ENCODE measurements around the gene CAMK4. TPM values are rescaled to one million over a fixed set of nuclear protein-coding genes. Genes with fewer than 3 reads are reported as not detected.

CAMK4 gene
- total and polyA plus RNA-seq, 2 experiments from 2014 or later: 4.2 to 7.3 TPM

- Histone ChIP-seq H3F3A (replicated peaks; ENCODE audit: low read depth) (no peaks in the 10 kb centered on the region), H3K36me3 (ENCODE audit: insufficient read depth) (no peaks in the 10 kb centered on the region), H2AFZ (no peak overlapping the region), H3K4me1 (ENCODE audit: insufficient read depth) (no peaks in the 10 kb centered on the region), H3K4me3 (no peak overlapping the region), H4K20me1 (replicated peaks; ENCODE audit: insufficient read depth) (no peaks in the 10 kb centered on the region), H3K79me2 (replicated peaks; ENCODE audit: insufficient read depth) (no peaks in the 10 kb centered on the region), H3K27ac (ENCODE audit: low read depth) (no peak overlapping the region), H3K27me3 (ENCODE audit: insufficient read depth) (no peaks in the 10 kb centered on the region), H3K4me2 (no peak overlapping the region), H3K9me2 (ENCODE audit: insufficient read depth) (no peaks in the 10 kb centered on the region)
- no peak for TF ChIP-seq ZNF462 (CRISPR knock-in tag; IDR thresholded peaks at IDR 0.05)
- TF ChIP-seq, protein P1, sequence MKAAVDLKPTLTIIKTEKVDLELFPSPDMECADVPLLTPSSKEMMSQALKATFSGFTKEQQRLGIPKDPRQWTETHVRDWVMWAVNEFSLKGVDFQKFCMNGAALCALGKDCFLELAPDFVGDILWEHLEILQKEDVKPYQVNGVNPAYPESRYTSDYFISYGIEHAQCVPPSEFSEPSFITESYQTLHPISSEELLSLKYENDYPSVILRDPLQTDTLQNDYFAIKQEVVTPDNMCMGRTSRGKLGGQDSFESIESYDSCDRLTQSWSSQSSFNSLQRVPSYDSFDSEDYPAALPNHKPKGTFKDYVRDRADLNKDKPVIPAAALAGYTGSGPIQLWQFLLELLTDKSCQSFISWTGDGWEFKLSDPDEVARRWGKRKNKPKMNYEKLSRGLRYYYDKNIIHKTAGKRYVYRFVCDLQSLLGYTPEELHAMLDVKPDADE (IDR thresholded peaks at IDR 0.05): no peak
- TF ChIP-seq ZNF331 (CRISPR knock-in tag; IDR thresholded peaks at IDR 0.05; ENCODE audit: low read depth): no peak
- TF ChIP-seq NANOG (IDR thresholded peaks at IDR 0.05; ENCODE audit: borderline replicate concordance): no peak
- TF ChIP-seq EZH2phosphoT487 (IDR thresholded peaks at IDR 0.05; ENCODE audit: unreplicated experiment): no peak
- TF ChIP-seq CREB1 (CRISPR knock-in tag; IDR thresholded peaks at IDR 0.05; ENCODE audit: low read depth): no peak
- no peak for TF ChIP-seq POLR2AphosphoS5 (IDR thresholded peaks at IDR 0.05; ENCODE audit: low read depth)
- no peak for TF ChIP-seq JUNB (IDR thresholded peaks at IDR 0.05; ENCODE audit: unreplicated experiment)
- TF ChIP-seq STAT1 (IDR thresholded peaks at IDR 0.05; ENCODE audit: unreplicated experiment): no peak
- TF ChIP-seq, protein P2, sequence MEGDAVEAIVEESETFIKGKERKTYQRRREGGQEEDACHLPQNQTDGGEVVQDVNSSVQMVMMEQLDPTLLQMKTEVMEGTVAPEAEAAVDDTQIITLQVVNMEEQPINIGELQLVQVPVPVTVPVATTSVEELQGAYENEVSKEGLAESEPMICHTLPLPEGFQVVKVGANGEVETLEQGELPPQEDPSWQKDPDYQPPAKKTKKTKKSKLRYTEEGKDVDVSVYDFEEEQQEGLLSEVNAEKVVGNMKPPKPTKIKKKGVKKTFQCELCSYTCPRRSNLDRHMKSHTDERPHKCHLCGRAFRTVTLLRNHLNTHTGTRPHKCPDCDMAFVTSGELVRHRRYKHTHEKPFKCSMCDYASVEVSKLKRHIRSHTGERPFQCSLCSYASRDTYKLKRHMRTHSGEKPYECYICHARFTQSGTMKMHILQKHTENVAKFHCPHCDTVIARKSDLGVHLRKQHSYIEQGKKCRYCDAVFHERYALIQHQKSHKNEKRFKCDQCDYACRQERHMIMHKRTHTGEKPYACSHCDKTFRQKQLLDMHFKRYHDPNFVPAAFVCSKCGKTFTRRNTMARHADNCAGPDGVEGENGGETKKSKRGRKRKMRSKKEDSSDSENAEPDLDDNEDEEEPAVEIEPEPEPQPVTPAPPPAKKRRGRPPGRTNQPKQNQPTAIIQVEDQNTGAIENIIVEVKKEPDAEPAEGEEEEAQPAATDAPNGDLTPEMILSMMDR (conservative IDR thresholded peaks at IDR 0.05; ENCODE audit: low read depth in 2 of 2): no peak
- no peak for TF ChIP-seq EZH2 (IDR thresholded peaks at IDR 0.05; ENCODE audit: low read depth, unreplicated experiment)
- Mint-ChIP-seq H3K27me3 (ENCODE audit: insufficient read depth, low read depth, poor library complexity) (no peaks in the 10 kb centered on the region), H3K9me3 (0 out of 3 replicates have a peak, but pooled peaks cover 2% of the 10 kb centered on the region), H3K4me1 (peaks cover 4% of the 10 kb centered on the region; the same call in 2 of the 3 replicates), H3K4me3 (no peak overlapping the region), H3K36me3 (ENCODE audit: low read depth) (no peaks in the 10 kb centered on the region; the same call in 2 of the 3 replicates), H3K27ac (no peak overlapping the region)
- ATAC-seq (no peak; the same call in 2 of the 3 replicates), DNase-seq (ENCODE audit: low spot score) (no peak)
Observed at GRCh38 chr5:111532886-111533582, 308.9 kb downstream of the CAMK4 start.
